SIG-M5 treated with dmso at 0.1 percent for 504 hours (cell line): ENCODE measurements around the gene CAMSAP2.

ENCODE experiments used
- DNase-seq: peaks from one replicate; lab custom pipeline; 2025; ENCODE audit not compliant: unreplicated experiment; lab: John Stamatoyannopoulos, UW

Gene CAMSAP2

DNA sequence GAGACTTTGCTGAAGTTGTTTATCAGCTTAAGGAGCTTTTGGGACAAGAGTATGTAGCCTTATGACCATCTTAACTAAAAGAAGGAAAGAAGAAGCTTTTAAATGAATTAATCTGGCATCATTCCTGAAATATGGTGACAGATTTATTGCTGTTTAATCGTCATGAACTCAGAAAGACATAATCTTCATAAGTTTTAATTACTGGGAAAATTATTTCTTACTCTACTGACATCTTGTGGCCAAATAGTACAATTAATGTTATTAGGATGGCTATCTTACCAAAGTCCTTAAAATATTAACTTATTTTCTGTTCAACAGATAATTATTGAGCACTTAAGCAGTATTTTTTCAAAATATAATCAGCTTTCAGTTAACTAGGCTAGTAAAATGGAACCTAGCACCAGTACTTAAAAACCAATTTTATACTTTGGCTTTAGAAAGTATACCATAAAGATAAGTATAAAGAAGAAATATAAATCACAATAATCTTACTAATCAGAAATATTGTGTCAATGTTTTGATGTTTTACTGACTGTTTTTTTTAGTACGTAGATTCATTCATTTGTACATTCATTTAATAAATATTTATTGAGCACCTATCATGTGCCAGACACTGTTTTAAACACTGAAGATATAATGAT lies 99.4 kb downstream of the CAMSAP2 start:
- peak; percentile 18 for DNase-seq

DNA sequence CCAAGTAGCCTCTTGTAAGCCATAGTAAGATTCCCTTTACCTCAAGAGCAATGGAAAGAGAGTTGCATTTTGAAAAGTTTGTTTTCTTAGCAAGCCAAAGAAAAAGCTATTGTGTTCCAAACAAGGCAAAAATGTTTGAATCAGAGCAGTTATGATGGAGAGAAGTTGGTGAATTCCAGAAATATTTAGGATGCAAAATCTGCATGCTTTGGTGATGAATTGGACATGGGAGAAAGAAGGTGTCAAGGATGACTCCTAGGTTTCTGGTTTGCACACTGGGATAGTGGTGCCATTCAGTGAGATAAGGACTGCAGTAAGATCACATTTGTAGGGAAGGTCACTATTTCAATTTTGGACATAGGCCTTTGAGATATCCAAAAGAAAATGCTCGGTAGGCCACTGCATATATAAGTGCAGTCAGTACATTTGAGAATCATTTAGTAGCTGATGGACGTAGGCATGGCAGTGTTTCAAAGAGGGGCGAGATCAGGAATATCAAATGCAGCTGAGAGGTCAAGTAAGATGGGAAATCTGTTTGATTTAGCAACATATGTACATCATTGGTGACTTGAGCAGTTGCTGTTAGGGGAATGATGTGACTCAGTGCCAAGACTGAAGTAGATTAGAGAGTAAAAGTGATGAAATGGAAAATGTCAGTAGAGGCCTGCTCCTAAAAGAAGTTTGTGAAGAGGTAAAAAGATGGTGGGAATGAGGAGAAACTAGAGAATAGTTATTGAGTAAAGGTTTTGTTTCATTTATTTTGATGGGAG lies 100.2 kb downstream of the CAMSAP2 start:
- DNase-seq, result no peak

DNA sequence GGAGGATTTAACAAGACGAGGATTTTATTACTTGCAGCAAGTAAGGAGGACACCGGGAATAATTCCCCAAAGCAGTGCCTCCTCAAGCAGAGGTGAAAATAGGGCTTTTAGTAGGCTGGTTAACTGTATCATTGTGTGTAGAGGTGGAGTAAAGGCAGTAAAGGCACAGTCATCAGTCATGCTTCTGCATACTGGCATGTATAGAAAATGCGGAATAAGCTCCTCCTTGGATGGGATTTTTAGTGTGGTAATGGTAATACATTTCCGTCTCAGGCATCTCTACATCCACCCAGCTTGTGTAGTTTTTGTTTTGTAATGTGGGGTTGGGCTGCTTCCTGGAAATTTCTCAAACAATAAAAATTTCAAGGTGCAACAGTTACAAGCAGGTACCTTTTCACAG lies 106.7 kb downstream of the CAMSAP2 start:
- DNase-seq, result no peak

DNA sequence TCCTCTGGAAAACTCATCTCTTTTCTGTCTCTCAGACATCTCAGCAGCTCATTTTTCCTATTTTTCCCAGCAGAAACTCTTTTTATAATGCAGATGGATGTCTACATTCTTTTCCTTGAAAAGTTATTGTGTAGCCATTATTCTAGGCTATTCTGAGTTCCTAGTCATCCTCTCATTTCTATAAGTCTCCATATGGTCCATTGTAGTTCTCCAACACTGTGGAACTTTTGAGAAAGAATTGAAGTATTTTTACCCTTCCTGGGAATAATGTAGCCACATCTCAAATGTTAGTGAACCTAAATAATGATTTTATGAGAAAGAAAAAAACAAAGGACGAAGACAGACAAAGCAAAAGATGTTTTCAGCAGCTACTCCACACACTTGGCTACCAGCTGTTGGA lies 107.7 kb downstream of the CAMSAP2 start:
- no peak for DNase-seq

DNA sequence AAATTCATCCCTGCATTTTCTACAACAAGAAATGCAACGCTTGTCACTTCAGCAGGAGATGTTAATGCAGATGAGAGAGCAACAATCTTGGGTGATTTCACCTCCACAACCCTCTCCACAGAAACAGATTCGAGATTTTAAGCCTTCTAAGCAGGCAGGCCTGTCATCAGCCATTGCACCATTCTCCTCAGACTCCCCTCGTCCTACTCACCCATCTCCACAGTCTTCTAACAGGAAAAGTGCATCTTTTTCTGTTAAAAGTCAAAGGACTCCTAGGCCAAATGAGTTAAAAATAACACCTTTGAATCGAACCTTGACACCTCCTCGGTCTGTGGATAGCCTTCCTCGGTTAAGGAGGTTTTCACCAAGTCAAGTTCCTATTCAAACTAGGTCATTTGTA lies 110.7 kb downstream of the CAMSAP2 start:
- no peak for DNase-seq

DNA sequence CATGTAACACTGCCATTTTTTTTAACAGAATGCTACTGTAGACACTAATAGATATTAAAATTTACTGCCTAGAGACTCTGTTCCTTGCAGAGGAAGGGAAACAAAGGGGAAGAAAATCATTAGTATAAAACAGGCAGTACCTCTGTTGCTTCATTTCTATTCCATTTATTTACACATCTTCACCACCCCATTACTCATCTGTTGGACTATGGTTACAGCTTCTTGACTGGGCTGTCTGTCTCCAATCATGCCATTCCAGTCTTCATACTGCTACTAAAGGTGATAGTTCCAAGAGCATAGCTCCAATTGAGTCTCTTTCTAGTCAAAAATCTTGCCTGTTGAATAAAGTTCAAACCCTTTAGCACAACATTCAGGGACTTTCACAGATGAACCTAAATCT lies 111.9 kb downstream of the CAMSAP2 start:
- DNase-seq, result peak; percentile 82

DNA sequence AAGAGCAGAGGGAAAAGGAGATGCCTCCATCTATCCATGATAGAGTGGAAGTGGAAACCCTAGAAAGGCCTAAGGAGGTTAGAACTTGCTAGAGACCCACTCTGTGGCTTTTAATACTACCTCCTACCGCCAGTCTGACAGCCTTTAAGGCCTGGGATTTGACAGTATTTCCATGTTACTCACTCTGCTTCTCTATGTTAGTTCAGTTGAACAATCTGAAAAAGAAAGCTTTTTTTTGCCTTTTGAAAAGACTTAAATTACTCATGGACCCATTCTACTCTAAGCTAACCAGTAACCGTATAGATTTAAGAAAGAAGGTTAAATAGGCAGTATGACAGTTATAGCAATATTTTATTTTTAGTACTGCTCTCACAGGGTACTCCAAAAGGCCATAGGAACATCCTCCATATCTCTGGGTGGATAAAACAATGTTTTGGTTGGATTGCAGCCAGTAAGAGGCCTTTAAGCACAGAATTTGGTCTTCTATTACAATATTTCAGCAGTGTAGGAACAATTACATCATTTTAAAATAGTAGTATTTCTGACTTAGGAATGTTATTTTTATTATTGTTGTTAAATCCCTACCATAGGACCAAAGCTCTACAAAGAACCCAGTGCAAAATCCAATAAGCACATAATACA lies 118.1 kb downstream of the CAMSAP2 start:
- peak; percentile 51 for DNase-seq

DNA sequence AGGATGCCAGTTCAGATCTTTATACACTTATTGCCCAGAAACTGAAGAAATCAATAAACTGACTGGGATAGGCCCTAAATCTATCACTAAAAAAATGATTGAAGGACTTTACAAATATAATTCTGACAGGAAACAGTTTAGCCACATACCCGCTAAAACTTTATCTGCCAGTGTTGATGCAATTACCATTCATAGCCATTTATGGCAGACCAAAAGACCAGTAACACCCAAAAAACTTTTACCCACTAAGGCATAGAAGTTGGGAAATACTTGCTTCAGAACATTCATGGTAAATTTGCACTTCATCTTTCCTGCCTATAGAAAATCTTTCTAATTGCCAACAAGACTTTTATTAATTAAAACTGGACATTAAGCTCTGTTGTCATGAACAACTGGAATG lies 119.1 kb downstream of the CAMSAP2 start:
- DNase-seq, result peak; percentile 95

DNA sequence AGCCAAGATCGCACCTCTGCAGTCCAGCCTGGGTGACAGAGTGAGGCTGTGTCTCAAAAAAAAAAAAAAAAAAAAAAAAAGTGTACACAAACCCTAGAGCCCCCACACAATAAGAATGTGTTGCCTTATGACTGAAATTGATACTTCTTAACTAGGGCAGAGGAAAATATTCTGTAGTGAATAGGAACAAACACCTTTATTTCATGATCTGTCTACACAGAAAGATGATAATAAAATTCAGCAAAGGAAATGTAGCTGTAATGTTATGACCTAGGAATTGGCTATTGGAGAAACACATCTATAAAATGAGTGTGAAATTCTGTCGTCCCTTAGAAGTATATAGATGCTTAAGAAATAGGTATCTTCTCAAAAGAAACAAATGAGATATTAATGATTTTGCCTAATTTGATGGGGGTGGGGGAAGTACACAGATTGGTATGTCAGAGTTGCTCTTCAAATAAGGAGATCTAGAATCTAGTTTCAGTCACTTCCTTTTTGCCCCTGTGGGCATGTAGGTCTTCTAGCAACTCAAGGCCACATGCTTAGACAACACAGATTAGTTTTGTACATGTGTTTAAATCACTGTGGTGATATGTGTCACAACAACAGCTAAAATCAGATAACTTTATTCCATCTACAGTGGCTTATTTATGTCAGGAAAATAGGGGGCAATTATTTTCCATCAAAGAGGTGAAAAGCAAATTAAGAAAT lies 123.4 kb downstream of the CAMSAP2 start:
- peak; percentile 64 for DNase-seq

DNA sequence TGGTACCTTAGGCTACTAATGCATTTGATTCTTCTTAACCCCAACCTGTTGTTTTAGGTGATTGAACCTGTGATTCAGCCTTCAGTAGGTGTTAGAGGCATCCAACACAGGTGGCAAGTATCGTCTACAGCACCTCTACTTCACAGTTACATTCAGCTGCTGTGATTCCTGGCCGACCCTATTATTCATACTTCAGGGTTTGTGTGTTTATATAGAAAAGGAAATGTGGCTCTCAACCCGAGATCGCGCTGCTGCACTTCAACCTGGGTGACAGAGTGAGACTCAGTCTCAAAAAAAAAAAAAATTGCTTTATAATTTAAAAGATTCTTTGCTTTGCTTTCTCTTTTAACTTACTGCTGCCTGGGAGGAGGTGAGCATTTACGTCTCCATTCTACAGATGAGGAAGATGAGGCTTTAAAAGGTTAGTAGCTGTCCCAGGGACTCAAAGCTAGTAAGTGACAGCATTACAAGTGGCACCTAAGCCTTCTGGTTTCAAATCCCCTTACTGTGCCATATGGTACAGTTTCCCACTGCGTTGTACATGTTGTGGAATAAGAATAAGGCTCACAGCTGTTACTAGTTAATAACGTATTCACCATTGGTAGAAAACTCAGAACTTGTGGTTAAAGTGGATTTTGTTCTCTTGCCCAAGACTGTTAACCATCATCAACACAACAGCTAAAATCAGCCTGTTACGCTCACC lies 124.2 kb downstream of the CAMSAP2 start:
- DNase-seq, result peak; percentile 45

DNA sequence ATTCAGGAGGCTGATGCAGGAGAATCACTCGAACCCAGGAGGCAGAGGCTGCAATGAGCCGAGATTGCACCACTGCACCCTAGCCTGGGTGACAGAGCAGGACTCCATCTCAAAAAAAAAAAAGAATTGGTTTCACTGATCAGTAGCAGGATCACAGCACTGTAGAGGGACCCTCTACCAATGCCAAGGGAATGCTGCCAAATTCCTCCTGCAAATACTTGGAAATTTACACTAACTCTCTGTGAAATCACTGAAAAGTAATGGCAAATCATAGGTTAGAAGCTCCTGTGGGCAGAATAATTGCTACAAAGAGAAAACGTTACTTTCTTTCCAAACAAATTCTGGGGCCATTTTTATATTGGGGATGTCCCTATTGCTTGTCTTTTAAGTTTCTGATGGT lies 127.4 kb downstream of the CAMSAP2 start:
- no peak for DNase-seq

DNA sequence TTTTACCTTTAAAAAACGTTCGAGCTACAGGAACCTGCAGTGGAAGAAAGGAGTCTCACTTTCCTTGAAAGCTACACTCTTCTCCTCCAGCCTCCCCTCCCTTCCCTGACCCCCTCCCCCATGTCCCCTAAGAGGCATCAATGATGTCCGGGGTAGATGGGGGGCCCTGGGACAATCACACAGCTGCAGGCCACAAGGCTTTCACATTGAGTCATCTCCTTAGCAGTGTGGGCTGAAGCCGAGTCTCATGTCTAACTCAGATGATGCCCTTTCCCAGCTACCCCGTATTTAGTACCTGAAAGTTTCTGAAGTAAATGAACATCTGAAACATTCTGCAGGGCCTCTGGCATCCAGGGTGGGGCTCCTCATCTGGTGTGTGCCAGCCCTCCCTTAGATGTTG lies 127.8 kb downstream of the CAMSAP2 start:
- DNase-seq, result peak; percentile 73

DNA sequence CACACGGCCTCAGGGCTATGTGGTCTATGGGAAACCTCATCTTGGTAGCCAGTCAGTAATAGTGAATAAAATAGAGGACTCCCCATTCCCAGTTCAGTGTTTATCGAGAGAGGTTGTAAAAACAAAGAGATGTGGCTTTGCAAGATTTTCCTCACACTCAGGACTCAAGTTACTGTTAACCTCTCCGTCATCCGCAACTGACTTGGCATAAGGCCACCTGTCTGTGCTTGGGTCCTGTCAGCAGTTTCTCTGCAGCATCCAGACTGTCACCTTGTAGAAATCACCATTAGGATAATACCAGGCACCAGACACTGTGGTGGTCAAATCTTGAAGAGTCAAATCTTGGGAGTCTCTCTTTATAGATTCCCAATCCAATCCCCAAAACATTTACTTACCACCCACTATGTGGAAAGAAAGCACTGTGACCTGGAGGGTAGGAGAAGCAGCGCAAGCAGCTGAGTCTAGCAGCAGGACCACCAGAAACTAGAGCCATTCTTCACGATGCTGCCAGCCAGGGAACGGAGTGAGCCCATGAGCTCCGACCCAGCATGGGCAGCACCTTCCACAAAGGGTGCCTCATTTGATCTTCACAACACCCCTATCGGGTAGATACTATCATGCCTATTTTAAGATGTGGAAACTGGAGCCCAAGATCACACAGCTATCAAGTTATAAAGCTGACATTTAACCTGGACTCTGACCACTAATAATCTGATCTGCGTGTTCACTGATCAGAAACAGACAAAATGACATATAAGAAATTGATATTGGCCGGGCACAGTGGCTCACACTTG lies 128.5 kb downstream of the CAMSAP2 start:
- DNase-seq, result no peak

DNA sequence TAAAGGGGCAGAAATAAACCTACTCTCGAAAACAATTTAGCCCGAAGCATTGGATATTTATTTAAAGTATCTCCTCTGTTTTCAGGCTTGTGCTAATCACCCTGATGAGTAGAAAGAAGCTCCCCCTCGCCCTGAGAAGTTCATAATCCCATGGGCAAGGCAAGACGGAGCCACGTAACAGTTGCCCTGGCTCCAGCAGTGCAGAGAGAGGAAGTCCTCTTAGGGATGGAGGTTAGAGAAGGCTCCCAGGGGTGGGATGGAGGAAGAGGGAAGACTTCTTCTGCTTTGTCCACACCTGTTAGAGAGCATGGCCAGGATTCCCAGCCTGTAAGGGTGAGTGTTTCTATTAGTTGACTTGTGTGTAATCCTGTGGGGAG lies 130.7 kb downstream of the CAMSAP2 start:
- DNase-seq, result peak; percentile 79

DNA sequence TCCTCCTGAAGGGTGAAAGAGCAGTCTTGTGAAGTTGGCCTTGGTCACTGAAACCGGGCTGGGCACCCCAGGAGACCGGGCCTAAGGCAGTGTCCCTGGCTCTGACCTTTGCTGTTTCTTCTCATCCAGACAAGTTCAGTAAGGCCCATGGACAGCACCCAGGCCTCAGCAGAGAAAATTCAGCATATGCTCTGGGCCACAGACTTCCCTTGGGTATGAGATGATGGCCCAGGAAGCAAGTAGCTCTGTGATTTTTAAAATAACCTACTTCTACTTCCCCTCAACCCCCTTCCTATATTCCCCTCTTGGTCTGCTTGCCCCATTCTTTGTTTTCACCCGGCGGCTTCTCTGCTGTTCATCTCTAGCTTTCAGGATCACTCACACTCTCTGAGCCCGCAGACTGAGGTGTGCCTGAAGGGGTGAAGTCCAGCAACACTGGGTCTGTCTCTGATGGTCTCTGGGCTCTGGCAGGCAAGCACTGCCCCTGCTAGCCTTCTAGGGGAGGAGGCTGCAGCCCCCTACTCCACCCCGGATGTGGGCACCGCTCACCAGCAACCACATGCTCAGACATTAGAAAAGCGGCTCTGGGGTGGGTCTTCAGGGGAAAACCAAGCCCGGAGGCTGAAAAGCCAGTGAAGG lies 131.2 kb downstream of the CAMSAP2 start:
- DNase-seq, result peak; percentile 93

DNA sequence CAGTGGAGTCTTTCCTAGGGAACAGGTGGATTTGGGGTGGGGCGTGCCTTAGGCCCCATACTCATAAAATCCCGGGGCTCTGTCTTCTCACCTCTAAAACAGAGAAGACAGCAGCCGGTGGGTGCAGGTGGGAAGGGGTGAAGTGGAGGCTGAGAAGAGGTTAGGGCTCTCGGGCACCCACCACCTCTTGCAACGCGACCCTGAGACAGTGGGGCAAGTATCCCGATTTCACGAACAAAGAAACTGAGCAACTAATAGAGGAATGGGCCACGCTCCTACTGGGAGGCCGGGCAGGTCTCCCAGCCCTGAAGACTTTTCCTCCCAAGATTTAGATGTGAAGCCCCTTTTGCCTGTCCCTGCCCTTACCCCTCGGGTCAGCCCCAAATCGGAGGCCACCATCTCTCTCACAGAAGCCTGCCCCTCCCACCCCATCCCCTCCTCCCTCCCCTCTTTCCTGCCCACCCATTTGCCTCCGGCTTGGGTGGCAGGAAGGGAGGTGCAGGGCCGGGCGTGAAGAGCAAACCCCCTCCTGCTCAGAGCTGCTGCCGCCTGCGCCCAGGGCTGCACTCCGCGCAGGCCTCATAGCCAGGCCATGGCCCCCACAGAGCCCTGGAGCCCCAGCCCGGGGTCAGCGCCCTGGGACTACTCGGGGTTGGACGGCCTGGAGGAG lies 133.9 kb downstream of the CAMSAP2 start, which contains the start of gene GPR25:
GPR25 (plus strand) TSS at position 536 of the 670 bp plus-strand sequence; CDS start at position 593, 57 bp downstream.
- no peak for DNase-seq

DNA sequence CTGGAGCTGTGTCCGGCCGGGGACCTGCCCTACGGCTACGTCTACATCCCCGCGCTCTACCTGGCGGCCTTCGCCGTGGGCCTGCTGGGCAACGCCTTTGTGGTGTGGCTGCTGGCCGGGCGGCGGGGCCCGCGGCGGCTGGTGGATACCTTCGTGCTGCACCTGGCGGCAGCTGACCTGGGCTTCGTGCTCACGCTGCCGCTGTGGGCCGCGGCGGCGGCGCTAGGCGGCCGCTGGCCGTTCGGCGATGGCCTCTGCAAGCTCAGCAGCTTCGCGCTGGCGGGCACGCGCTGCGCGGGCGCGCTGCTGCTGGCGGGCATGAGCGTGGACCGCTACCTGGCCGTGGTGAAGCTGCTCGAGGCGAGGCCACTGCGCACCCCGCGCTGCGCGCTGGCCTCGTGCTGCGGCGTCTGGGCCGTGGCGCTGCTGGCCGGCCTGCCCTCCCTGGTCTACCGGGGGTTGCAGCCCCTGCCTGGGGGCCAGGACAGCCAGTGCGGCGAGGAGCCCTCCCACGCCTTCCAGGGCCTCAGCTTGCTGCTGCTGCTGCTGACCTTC lies 134.5 kb downstream of the CAMSAP2 start:
- DNase-seq, result no peak

DNA sequence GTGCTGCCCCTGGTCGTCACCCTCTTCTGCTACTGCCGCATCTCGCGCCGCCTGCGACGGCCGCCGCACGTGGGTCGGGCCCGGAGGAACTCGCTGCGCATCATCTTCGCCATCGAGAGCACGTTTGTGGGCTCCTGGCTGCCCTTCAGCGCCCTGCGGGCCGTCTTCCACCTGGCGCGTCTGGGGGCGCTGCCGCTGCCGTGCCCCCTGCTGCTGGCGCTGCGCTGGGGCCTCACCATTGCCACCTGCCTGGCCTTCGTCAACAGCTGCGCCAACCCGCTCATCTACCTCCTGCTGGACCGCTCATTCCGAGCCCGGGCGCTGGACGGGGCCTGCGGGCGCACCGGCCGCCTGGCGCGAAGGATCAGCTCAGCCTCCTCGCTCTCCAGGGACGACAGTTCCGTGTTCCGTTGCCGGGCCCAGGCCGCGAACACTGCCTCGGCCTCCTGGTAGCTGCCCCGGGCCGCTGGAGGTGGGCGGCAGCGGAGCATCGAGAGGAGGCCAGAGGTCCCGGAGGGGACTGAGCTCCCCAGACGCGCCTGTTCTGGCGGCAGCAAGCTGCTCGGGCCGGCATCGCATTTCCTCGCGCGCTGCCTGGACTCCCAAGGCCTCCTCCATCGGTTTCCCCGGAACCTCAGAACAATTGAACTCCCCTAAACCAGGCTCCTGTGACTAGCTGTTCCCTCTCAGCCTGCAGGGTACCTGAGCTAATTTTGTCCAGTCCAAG lies 135.1 kb downstream of the CAMSAP2 start:
- DNase-seq, result no peak
